ENCODE measurements around the gene SPACA7. TPM values are rescaled to one million over a fixed set of nuclear protein-coding genes. Genes with fewer than 3 reads are reported as not detected.
"Not testable (repeated sequence)": the region's sequence is repeated elsewhere in the genome, so short reads cannot be mapped to it uniquely, and the experiment has no call there.

Gene SPACA7
- total and polyA plus RNA-seq, 4 donors: not detected

DNA sequence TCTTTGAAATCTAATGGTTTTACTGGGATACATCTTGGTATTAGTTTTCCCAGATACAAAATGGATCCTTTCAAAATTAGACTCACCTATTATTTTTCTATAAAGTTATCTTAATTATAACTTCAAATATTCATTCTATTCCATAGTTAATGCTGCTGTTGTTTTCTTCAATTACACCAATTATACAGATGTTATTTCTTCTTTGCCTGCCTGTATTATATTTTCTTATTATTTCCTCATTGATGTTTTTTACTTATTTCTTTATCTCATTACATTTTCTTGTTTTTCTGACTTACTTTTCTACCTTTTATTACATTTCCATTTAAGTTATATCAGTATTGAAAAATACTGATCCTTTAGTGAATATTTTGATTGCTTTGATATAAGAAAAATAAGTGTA lies 40.9 kb downstream of the SPACA7 start:
- Histone ChIP-seq H3K9ac (ENCODE audit: insufficient read depth in 1 of 2, low read length in 2 of 2) (no peak overlapping the region), H3K27ac (ENCODE audit: low read depth in 1 of 2, low read length in 1 of 2) (no peak overlapping the region), H3K36me3 (ENCODE audit: control insufficient read depth in 4 of 4, insufficient read depth in 4 of 4, low read length in 4 of 4) (no peaks in the 10 kb centered on the region), H3K27me3 (ENCODE audit: control insufficient read depth in 3 of 3, insufficient read depth in 3 of 3, low read length in 2 of 3) (no peaks in the 10 kb centered on the region), H3K4me3 (no peak overlapping the region), H3K4me1 (ENCODE audit: control insufficient read depth in 5 of 5, insufficient read depth in 5 of 5, low read length in 5 of 5) (no peaks in the 10 kb centered on the region), H3K9me3 (ENCODE audit: control insufficient read depth in 4 of 4, insufficient read depth in 3 of 4, low read length in 3 of 4) (peaks cover 0 to 26% (median 22%) of the 10 kb centered on the region in 4 donors)
- TF ChIP-seq, protein P1, sequence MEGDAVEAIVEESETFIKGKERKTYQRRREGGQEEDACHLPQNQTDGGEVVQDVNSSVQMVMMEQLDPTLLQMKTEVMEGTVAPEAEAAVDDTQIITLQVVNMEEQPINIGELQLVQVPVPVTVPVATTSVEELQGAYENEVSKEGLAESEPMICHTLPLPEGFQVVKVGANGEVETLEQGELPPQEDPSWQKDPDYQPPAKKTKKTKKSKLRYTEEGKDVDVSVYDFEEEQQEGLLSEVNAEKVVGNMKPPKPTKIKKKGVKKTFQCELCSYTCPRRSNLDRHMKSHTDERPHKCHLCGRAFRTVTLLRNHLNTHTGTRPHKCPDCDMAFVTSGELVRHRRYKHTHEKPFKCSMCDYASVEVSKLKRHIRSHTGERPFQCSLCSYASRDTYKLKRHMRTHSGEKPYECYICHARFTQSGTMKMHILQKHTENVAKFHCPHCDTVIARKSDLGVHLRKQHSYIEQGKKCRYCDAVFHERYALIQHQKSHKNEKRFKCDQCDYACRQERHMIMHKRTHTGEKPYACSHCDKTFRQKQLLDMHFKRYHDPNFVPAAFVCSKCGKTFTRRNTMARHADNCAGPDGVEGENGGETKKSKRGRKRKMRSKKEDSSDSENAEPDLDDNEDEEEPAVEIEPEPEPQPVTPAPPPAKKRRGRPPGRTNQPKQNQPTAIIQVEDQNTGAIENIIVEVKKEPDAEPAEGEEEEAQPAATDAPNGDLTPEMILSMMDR (IDR thresholded peaks at IDR 0.05; ENCODE audit: control extremely low read depth, extremely low read depth): no peak
- ATAC-seq (ENCODE audit: insufficient read depth, low FRiP score): no peak
- DNase-seq: no peak

DNA sequence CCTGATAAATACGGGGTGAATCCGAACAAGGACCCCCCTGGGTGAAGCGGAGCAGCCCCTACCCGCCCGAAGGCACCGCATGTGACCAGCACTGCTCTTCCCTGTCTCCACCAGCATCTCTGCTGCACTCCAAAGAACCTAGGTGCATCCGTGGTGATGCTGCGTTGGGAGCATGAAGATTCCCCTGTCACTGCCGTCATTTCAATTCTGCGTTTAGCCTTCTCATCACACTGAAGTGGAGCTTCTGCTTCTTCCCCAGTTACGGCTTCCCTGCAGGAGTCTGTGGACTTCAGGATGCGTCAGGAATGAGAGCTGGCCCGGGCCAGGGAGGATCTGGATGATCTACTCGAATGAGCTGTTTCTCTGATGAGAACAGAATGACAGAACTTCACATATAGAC lies 47.9 kb downstream of the SPACA7 start:
- WGBS, 2 donors: 82 to 90% methylated on average over 14 of the region's 14 CpGs
- TF ChIP-seq, protein P1 (IDR thresholded peaks at IDR 0.05; ENCODE audit: control extremely low read depth, extremely low read depth): no peak
- Histone ChIP-seq H3K36me3 (ENCODE audit: control insufficient read depth in 4 of 4, insufficient read depth in 4 of 4, low read length in 4 of 4) (no peaks in the 10 kb centered on the region), H3K27me3 (ENCODE audit: control insufficient read depth in 3 of 3, insufficient read depth in 3 of 3, low read length in 2 of 3) (no peaks in the 10 kb centered on the region), H3K27ac (ENCODE audit: low read depth in 1 of 2, low read length in 1 of 2) (no peak overlapping the region), H3K4me1 (ENCODE audit: control insufficient read depth in 5 of 5, insufficient read depth in 5 of 5, low read length in 5 of 5) (no peaks in the 10 kb centered on the region), H3K4me3 (no peak overlapping the region), H3K9ac (ENCODE audit: insufficient read depth in 1 of 2, low read length in 2 of 2) (no peak overlapping the region), H3K9me3 (ENCODE audit: control insufficient read depth in 4 of 4, insufficient read depth in 3 of 4, low read length in 3 of 4) (peaks cover 0 to 20% (median 12%) of the 10 kb centered on the region in 4 donors)
- ATAC-seq (ENCODE audit: insufficient read depth, low FRiP score) (no peak), DNase-seq (no peak)

DNA sequence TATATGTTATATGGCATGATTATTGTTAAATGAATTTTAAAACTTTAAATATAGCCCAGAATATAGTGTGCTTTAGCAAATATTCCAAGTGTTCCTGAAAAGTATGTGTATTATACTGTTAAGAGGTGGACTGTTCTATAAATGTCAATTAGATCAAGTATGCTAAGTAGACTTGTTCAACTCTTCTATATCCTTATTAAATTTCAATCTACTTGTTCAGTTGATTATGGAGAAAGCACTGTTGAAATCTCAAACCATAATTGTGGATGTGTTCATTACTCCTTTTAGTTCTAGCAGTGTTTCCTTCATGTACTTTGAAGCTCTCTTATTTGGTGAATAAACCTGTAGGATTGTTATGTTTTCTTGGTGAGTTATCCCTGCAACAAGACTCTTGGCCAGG lies 52.5 kb downstream of the SPACA7 start:
- TF ChIP-seq, protein P1 (IDR thresholded peaks at IDR 0.05; ENCODE audit: control extremely low read depth, extremely low read depth): no peak
- ATAC-seq (ENCODE audit: insufficient read depth, low FRiP score) (no peak), DNase-seq (no peak)
- no peak overlapping the region for H3K4me3 ChIP-seq
- H3K27me3 ChIP-seq (ENCODE audit: control insufficient read depth in 3 of 3, insufficient read depth in 3 of 3, low read length in 2 of 3): no peaks in the 10 kb centered on the region
- H3K9me3 ChIP-seq (ENCODE audit: control insufficient read depth in 4 of 4, insufficient read depth in 3 of 4, low read length in 3 of 4): peaks cover 0 to 21% (median 2%) of the 10 kb centered on the region in 4 donors
- H3K36me3 ChIP-seq (ENCODE audit: control insufficient read depth in 4 of 4, insufficient read depth in 4 of 4, low read length in 4 of 4): no peaks in the 10 kb centered on the region
- H3K27ac ChIP-seq (ENCODE audit: low read depth in 1 of 2, low read length in 1 of 2): no peak overlapping the region
- no peak overlapping the region for H3K9ac ChIP-seq (ENCODE audit: insufficient read depth in 1 of 2, low read length in 2 of 2)
- no peaks in the 10 kb centered on the region for H3K4me1 ChIP-seq (ENCODE audit: control insufficient read depth in 5 of 5, insufficient read depth in 5 of 5, low read length in 5 of 5)

DNA sequence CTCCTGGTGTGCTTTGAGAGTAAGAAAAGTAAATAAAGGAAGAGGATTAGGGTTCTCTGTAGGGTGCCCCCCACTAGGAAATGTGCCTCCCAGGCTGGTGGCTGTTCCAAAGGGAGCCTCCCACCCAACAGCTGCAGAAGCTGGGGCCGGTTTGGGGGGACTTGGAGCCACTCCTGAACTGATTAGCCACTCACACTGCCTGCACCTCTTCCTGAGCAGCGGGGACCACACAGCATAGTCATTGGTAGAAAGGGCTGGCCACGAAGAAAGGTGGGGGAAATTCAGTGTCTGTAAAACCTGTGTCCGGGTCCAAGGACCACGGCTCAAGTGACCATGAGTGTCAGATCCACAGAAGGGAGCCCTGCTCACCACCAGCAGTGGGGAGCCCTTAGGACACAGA lies 55.6 kb downstream of the SPACA7 start:
- 79 to 84% methylated on average over 5 of the region's 5 CpGs for WGBS, 2 donors
- no peaks in the 10 kb centered on the region for H3K4me1 ChIP-seq (ENCODE audit: control insufficient read depth in 5 of 5, insufficient read depth in 5 of 5, low read length in 5 of 5)
- H3K9me3 ChIP-seq (ENCODE audit: control insufficient read depth in 4 of 4, insufficient read depth in 3 of 4, low read length in 3 of 4): peaks cover 0 to 14% (median 2%) of the 10 kb centered on the region in 4 donors
- H3K27me3 ChIP-seq (ENCODE audit: control insufficient read depth in 3 of 3, insufficient read depth in 3 of 3, low read length in 2 of 3): peaks cover 0 to 4% (median 0%) of the 10 kb centered on the region in 3 donors
- ATAC-seq (ENCODE audit: insufficient read depth, low FRiP score) (no peak), DNase-seq (no peak)
- no peak overlapping the region for H3K4me3 ChIP-seq
- H3K27ac ChIP-seq (ENCODE audit: low read depth in 1 of 2, low read length in 1 of 2): no peak overlapping the region
- no peak overlapping the region for H3K9ac ChIP-seq (ENCODE audit: insufficient read depth in 1 of 2, low read length in 2 of 2)
- H3K36me3 ChIP-seq (ENCODE audit: control insufficient read depth in 4 of 4, insufficient read depth in 4 of 4, low read length in 4 of 4): no peaks in the 10 kb centered on the region
- TF ChIP-seq, protein P1 (IDR thresholded peaks at IDR 0.05; ENCODE audit: control extremely low read depth, extremely low read depth): no peak

DNA sequence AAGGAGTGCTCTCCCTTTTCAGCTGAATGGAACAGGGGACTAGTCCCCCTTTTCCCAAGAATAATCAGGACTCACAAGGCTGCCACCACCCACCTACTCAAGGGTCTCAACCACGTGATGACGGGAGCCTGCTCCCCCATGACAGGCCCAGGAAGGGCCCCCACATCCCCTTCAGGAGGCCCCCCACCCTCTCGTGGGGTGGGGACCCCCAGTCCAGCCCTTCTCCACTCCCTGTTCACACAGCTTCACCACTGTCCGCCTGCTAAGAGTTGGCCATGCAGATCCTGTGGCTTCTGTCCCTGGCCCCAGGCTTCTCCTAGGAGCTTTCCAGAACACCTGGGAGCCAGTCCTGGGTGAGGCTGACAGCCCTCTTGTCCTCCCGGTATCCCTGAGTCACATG lies 56.6 kb downstream of the SPACA7 start:
- H3K27ac ChIP-seq (ENCODE audit: low read depth in 1 of 2, low read length in 1 of 2); ATAC-seq (ENCODE audit: insufficient read depth, low FRiP score); H3K9ac ChIP-seq (ENCODE audit: insufficient read depth in 1 of 2, low read length in 2 of 2); H3K27me3 ChIP-seq (ENCODE audit: control insufficient read depth in 3 of 3, insufficient read depth in 3 of 3, low read length in 2 of 3); H3K4me1 ChIP-seq (ENCODE audit: control insufficient read depth in 5 of 5, insufficient read depth in 5 of 5, low read length in 5 of 5); H3K36me3 ChIP-seq (ENCODE audit: control insufficient read depth in 4 of 4, insufficient read depth in 4 of 4, low read length in 4 of 4); H3K4me3 ChIP-seq; DNase-seq: not testable (repeated sequence)
- 64 to 77% methylated on average over 4 to 5 of the region's 5 CpGs for WGBS, 2 donors
- H3K9me3 ChIP-seq (ENCODE audit: control insufficient read depth in 4 of 4, insufficient read depth in 3 of 4, low read length in 3 of 4): peaks cover 0 to 12% (median 2%) of the 10 kb centered on the region in 4 donors

DNA sequence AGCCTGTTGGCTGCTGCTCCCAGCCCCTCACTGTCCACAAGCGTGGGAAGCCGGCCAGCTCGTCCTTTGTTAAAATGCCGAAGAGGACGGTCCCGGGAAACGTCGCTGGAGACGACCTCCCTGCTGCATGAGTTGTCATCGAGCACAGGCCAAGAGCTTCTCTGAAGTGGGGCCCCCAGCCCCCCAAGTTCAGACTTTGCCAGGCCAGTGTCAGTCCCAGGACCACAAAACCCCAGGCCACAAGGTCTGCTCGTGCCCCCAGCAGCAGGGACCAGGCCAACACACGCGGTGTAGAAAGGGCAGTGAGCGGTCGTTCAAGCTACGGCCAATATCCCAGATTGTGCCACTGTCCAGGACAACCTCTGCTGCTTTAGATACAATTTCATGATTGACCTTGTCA lies 57.4 kb downstream of the SPACA7 start:
- not testable (repeated sequence) for H3K9ac ChIP-seq (ENCODE audit: insufficient read depth in 1 of 2, low read length in 2 of 2); H3K36me3 ChIP-seq (ENCODE audit: control insufficient read depth in 4 of 4, insufficient read depth in 4 of 4, low read length in 4 of 4); H3K4me3 ChIP-seq; ATAC-seq (ENCODE audit: insufficient read depth, low FRiP score); H3K27ac ChIP-seq (ENCODE audit: low read depth in 1 of 2, low read length in 1 of 2); DNase-seq; H3K4me1 ChIP-seq (ENCODE audit: control insufficient read depth in 5 of 5, insufficient read depth in 5 of 5, low read length in 5 of 5); H3K27me3 ChIP-seq (ENCODE audit: control insufficient read depth in 3 of 3, insufficient read depth in 3 of 3, low read length in 2 of 3)
- H3K9me3 ChIP-seq (ENCODE audit: control insufficient read depth in 4 of 4, insufficient read depth in 3 of 4, low read length in 3 of 4): peaks cover 0 to 10% (median 4%) of the 10 kb centered on the region in 4 donors
- WGBS, 2 donors: 86 to 93% methylated on average over 16 of the region's 16 CpGs

All from lung (tissue), 12 donors.